ENCODE results near the gene SLC25A2.

- no peak for TF ChIP-seq CTCF (IDR thresholded peaks at IDR 0.05)
- TF ChIP-seq POLR2A (IDR thresholded peaks at IDR 0.05), result no peak
Measured at GRCh38 chr5:141303756-141304155, at the start of gene SLC25A2.

All from upper lobe of left lung (tissue), 4 donors.